TTC549 (cell line): ENCODE data around the gene OAS1.
"Not testable (repeated sequence)": the region's sequence is repeated elsewhere in the genome, so short reads cannot be mapped to it uniquely, and the experiment has no call there.

ENCODE experiments used
- FAIRE-seq: peaks from 2 replicates; lab custom pipeline; 2012; peaks lifted over from hg19 to GRCh38; lab: Jason Lieb, UNC

Gene OAS1

DNA sequence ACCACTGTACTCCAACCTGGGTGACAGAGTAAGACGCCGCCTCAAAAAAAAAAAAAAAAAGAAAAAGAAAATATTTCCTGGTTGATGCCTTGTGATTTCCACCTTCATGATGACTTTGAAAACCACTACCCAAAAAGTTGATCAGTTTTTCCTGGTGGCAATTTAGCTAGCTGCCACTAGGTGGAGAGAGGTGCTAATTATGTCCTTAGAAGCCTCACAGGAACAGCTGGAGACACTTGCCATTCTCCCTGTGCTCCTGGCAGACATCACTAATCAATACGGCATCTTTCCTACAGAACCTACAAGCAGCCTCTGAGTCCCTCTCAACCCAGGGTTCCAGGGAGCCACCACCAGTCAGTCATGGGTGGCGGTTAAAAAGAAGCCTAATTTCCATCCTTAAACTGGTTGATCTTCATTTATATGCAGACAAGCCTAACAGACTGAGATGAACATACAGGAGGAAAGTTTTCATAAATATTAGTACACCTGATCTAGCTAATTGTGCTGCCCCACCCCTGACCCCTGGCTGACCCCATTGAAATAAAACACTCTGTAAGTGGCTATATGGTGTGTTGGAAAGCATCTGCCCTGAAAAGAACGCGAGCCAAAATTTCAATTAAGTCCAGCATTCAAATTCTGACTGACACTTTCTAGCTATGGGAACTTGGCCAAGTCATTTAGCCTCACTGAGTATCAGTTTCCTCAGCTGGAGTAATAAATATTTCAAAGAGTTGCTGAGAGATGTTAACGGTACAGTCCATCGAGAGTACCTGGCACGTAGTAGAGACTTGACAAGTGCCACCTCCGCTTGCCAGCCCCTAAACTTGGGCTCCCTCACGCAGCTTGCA is 6.2 kb upstream of the OAS1 start:
- FAIRE-seq, result no peak

GRCh38 chr12:112901271-112901670 is 5.5 kb upstream of the OAS1 start:
- no peak for FAIRE-seq

DNA sequence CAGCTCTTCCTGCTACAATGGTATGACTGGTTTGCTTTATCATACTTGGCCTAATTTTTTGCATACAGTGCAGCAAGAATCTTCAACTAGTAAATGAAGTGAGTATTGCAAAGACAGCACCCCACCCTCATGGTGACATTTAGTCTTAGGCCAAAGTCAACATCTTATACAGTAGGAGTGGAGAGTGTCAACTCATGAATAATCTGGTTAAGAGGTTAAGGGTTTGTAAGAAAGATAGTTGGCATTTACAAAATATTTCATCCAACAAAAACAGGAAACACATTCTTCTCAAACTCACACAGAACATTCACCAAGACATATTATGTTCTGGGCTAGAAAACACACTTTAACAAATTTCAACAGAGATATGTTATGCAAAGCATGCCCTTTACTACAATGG is 2.2 kb upstream of the OAS1 start:
- no peak for FAIRE-seq

GRCh38 chr12:112905451-112906089 is 1.2 kb upstream of the OAS1 start:
- FAIRE-seq, result no peak

- FAIRE-seq, result no peak
These were observed 824 bp downstream of the OAS1 start for GRCh38 chr12:112907415-112908157.

DNA sequence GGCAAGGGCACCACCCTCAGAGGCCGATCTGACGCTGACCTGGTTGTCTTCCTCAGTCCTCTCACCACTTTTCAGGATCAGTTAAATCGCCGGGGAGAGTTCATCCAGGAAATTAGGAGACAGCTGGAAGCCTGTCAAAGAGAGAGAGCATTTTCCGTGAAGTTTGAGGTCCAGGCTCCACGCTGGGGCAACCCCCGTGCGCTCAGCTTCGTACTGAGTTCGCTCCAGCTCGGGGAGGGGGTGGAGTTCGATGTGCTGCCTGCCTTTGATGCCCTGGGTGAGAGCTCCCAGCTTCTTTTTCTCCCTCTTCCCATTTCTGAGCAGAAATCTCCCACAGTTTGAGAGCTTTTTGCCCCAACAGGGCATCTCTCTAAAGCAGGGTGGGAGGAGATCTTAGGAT is 1.8 kb downstream of the OAS1 start:
- no peak for FAIRE-seq

DNA sequence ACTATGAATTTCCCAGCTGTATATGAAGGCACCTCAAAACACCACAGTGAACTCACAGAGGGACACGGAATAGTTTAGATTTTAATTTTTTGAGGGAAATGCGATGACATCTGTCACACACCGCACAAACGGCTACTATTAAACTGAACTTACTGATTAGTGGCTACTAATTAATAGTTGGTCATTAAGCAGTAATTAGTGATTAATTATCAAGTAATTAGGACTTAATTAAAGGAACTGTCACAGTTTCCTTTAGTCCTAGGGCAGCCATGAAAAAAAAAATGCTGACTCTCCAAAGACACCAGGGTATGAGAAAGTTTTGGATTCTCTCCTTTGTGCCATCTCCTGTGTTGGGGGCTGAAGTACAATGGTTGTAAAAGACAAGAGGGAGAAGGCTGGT is 2.9 kb downstream of the OAS1 start:
- FAIRE-seq, result no peak

- no peak for FAIRE-seq
These were observed 6.4 kb downstream of the OAS1 start for GRCh38 chr12:112913038-112913688.

DNA sequence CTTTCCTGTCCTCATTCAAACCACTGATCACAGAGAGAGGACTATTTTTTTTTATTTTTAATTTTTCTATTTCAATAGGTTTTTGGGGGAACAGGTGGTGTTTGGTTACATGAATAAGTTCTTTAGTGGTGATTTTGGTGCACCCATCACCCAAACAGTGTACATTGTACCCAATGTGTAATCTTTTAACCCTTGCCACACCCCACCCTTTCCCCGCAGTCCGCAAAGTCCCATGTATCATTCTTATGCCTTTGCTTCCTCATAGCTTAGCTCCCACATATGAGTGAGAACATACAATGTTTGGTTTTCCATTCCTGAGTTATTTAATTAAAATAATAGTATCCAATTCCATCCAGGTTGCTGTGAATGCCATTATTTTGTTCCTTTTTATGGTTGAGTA is 7.1 kb downstream of the OAS1 start:
- FAIRE-seq, result not testable (repeated sequence)

DNA sequence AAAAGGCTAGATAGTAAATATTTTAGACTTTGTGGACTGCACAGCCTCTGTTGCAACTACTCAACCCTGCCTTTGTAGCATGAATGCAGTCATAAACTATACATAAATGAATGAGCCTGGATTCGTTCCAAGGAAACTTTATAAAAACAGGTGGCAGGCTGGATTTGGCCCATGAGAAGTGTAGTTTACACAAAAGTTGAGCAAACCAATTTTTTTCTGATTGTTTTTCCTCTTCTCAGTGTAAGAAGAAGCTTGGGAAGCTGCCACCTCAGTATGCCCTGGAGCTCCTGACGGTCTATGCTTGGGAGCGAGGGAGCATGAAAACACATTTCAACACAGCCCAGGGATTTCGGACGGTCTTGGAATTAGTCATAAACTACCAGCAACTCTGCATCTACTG is 9.5 kb downstream of the OAS1 start:
- FAIRE-seq, result no peak

- FAIRE-seq, result no peak
These were observed 12.4 kb downstream of the OAS1 start for GRCh38 chr12:112919121-112919520.

DNA sequence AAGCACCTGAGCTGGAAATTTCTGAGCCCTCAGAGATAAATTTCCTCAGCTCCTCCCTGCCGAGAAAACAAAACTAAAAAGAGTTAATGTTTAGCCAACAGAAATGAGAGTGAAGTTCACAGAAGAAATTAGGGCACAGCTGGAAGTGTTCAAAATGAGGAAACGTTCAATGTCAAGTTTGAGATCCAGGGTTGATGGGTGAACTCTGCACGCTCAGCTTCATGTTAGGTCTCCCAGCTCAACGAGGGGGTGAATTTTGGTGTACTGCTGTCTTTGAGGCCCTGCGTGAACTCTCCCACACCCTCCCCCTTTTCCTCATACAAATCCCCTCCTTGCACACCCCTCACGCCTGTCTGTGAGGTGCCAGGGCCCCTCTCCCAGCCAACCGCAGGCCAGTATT is 18.2 kb downstream of the OAS1 start:
- FAIRE-seq, result no peak

DNA sequence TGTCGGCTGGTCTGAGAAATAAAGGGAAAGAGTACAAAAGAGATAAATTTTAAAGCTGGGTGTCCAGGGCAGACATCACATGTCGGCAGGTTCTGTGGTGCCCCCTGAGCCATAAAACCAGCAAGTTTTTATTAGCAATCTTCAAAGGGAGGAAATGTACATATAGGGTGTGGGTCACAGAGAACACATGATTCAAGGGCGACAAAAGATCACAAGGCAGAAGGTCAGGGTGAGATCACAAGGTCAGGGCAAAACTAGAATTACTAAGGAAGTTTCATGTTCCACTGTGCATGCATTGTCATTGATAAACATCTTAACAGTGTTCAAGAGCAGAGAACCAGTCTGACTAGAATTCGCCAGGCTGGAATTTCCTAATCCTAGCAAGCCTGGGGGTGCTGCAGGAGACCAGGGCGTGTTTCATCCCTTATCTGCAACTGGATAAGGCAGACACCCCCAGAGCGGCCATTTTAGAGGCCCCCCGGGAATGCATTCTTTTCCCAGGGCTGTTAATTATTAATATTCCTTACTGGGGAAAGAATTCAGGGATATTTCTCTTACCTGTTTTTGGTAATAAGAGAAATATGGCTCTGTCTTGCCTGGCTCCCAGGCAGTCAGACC is 19.8 kb downstream of the OAS1 start:
- FAIRE-seq, result not testable (repeated sequence)

GRCh38 chr12:112927475-112927874 is 20.7 kb downstream of the OAS1 start:
- no peak for FAIRE-seq

DNA sequence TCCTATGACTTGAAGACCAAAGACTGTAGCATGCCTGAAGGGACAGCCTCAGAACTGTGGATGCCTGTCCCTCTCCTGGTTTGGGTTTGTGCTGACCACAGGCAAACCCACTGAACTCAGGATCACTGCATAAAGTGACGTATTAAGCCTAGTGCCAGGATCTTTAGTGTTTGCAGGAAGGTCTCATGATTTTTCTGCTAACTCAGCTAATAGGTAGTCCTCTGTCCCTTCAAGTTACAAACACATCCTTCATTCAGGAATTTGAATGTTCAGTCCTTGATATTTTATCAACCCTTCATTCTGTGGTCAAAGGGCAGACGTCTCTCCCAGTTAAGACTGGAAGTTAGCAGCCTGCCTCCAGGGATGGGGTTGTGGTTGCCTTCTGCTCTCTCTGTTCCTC is 21.2 kb downstream of the OAS1 start:
- FAIRE-seq, result no peak

GRCh38 chr12:112928978-112929377 is 22.2 kb downstream of the OAS1 start:
- FAIRE-seq, result no peak

DNA sequence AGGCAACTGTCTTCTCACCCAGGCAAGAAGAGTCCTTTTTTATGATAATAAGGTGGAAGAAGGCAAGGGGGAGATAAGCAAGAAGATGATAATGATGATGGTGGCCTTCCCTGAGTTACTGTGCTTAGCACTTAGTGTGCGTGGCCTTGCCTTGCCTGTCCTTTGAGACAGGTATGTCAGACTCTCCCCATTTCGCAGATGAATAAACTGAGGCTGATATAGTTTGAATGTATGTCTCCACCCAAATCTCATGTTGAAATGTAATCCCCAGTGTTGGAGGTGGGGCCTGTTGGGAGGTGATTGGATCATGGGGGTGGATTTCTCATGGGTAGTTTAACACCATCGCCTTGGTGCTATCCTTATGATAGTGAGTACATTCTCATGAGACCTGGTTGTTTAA is 23.0 kb downstream of the OAS1 start:
- no peak for FAIRE-seq

- FAIRE-seq, result no peak
These were observed 23.6 kb downstream of the OAS1 start for GRCh38 chr12:112930350-112930749.

GRCh38 chr12:112932485-112933128 is 25.8 kb downstream of the OAS1 start:
- no peak for FAIRE-seq

DNA sequence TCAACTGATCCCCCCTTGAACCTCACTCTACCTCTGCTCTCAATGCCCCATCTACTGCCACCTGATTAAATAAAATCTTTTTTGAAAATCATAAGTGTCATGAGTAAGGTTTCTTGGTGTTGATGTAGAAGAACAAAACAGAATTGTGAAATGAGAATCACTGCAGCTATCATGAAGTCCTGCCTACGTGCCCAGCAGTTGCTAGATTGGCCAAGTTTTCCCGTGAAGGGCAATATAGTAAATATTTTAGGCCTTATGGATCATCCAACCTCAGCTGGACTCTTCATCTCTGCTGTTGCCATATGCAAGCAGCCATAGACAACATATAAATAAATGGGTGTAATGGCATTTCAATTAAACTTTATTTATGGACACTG is 26.4 kb downstream of the OAS1 start:
- no peak for FAIRE-seq

GRCh38 chr12:112936264-112936663 is 29.5 kb downstream of the OAS1 start:
- no peak for FAIRE-seq

- FAIRE-seq, result no peak
These were observed 30.2 kb downstream of the OAS1 start for GRCh38 chr12:112936927-112937326.
